SU-DHL-6 (cell line): Measurements from ENCODE around the gene HPRT1.

Experiments used
- EZH2phosphoT487 ChIP-seq: fragments of 200-600 bp; sonication (generic), shearing (Covaris generic); conservative IDR thresholded peaks from 2 replicates; pipeline ENCODE4 v1.6.1; 2018; ENCODE audit warnings: mild to moderate bottlenecking, antibody characterized with exemption, low read length, moderate library complexity, mixed read lengths
- TF ChIP-seq, protein P1 (sequence below): fragments of 200-600 bp; sonication (generic); IDR thresholded peaks from one replicate; pipeline ENCODE4 v1.5.1; 2017; ENCODE audit warnings: antibody characterized with exemption, mild to moderate bottlenecking, low read length, moderate library complexity; ENCODE audit not compliant: insufficient read depth, poor library complexity, severe bottlenecking

DNA sequence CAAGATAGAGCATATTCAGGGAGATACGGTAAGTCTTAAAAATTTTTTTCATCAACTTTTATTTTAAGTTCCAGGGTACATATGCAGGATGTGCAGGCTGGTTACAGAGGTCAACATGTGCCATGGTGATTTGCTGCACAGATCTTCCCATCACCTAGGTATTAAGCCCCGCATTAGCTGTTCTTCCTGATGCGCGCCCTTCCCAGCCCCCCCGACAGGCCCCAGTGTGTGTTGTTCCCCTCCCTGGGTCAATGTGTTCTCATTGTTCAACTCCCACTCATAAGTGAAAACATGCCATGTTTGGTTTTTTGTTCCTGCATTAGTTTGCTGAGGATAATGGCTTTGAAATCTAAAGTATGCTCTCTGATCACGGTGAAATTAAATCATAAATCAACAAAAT, 64.2 kb downstream of the HPRT1 start:
- TF ChIP-seq, protein P1, sequence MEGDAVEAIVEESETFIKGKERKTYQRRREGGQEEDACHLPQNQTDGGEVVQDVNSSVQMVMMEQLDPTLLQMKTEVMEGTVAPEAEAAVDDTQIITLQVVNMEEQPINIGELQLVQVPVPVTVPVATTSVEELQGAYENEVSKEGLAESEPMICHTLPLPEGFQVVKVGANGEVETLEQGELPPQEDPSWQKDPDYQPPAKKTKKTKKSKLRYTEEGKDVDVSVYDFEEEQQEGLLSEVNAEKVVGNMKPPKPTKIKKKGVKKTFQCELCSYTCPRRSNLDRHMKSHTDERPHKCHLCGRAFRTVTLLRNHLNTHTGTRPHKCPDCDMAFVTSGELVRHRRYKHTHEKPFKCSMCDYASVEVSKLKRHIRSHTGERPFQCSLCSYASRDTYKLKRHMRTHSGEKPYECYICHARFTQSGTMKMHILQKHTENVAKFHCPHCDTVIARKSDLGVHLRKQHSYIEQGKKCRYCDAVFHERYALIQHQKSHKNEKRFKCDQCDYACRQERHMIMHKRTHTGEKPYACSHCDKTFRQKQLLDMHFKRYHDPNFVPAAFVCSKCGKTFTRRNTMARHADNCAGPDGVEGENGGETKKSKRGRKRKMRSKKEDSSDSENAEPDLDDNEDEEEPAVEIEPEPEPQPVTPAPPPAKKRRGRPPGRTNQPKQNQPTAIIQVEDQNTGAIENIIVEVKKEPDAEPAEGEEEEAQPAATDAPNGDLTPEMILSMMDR: no peak
- no peak for TF ChIP-seq EZH2phosphoT487
